ENCODE results near the gene MARCKSL1. TPM values are rescaled to one million over a fixed set of nuclear protein-coding genes. Genes with fewer than 3 reads are reported as not detected.

MARCKSL1 gene
- total and polyA plus RNA-seq, 2 of the 13 experiments (the other 11 are each of a cell fraction or from before 2014, with no cell fraction given): 81.9 to 155 TPM

- TF ChIP-seq, protein P1, sequence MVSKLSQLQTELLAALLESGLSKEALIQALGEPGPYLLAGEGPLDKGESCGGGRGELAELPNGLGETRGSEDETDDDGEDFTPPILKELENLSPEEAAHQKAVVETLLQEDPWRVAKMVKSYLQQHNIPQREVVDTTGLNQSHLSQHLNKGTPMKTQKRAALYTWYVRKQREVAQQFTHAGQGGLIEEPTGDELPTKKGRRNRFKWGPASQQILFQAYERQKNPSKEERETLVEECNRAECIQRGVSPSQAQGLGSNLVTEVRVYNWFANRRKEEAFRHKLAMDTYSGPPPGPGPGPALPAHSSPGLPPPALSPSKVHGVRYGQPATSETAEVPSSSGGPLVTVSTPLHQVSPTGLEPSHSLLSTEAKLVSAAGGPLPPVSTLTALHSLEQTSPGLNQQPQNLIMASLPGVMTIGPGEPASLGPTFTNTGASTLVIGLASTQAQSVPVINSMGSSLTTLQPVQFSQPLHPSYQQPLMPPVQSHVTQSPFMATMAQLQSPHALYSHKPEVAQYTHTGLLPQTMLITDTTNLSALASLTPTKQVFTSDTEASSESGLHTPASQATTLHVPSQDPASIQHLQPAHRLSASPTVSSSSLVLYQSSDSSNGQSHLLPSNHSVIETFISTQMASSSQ (IDR thresholded peaks at IDR 0.05; ENCODE audit: low read depth): no peak
- TF ChIP-seq, protein P1 (CRISPR knock-in tag; IDR thresholded peaks at IDR 0.05; ENCODE audit: borderline replicate concordance): 0 out of 2 replicates have a peak, but pooled peaks have one; percentile 12
- TF ChIP-seq FOXA3 (CRISPR knock-in tag; IDR thresholded peaks at IDR 0.05): peak; percentile 34; the same call in 1 of the 2 replicates
- TF ChIP-seq, protein P2, sequence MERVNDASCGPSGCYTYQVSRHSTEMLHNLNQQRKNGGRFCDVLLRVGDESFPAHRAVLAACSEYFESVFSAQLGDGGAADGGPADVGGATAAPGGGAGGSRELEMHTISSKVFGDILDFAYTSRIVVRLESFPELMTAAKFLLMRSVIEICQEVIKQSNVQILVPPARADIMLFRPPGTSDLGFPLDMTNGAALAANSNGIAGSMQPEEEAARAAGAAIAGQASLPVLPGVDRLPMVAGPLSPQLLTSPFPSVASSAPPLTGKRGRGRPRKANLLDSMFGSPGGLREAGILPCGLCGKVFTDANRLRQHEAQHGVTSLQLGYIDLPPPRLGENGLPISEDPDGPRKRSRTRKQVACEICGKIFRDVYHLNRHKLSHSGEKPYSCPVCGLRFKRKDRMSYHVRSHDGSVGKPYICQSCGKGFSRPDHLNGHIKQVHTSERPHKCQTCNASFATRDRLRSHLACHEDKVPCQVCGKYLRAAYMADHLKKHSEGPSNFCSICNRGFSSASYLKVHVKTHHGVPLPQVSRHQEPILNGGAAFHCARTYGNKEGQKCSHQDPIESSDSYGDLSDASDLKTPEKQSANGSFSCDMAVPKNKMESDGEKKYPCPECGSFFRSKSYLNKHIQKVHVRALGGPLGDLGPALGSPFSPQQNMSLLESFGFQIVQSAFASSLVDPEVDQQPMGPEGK (CRISPR knock-in tag; IDR thresholded peaks at IDR 0.05): no peak
- TF ChIP-seq HOXD1 (CRISPR knock-in tag; IDR thresholded peaks at IDR 0.05): no peak
- peak; percentile 71; the same call in 1 of the 2 replicates for TF ChIP-seq ZBTB34 (CRISPR knock-in tag; IDR thresholded peaks at IDR 0.05)
- peak; percentile 66; the same call in 1 of the 2 replicates for TF ChIP-seq ARNT2 (CRISPR knock-in tag; IDR thresholded peaks at IDR 0.05; ENCODE audit: low read depth)
- TF ChIP-seq ZNF597 (CRISPR knock-in tag; IDR thresholded peaks at IDR 0.05): no peak
- no peak for TF ChIP-seq HNF4A (CRISPR knock-in tag; IDR thresholded peaks at IDR 0.05)
- peak; percentile 83 for TF ChIP-seq HNRNPK (IDR thresholded peaks at IDR 0.05; ENCODE audit: low read depth, low read length, poor library complexity, severe bottlenecking)
- TF ChIP-seq, protein P3, sequence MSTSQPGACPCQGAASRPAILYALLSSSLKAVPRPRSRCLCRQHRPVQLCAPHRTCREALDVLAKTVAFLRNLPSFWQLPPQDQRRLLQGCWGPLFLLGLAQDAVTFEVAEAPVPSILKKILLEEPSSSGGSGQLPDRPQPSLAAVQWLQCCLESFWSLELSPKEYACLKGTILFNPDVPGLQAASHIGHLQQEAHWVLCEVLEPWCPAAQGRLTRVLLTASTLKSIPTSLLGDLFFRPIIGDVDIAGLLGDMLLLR (CRISPR knock-in tag; IDR thresholded peaks at IDR 0.05): no peak
- TF ChIP-seq ZNF800 (CRISPR knock-in tag; IDR thresholded peaks at IDR 0.05): no peak
- TF ChIP-seq ZNF709 (CRISPR knock-in tag; IDR thresholded peaks at IDR 0.05): no peak
- TF ChIP-seq EHMT2 (IDR thresholded peaks at IDR 0.05; ENCODE audit: borderline replicate concordance, low read depth, low read length): no peak
- TF ChIP-seq DR1 (CRISPR knock-in tag; IDR thresholded peaks at IDR 0.05): no peak; the same call in 1 of the 2 replicates
- no peak for TF ChIP-seq SETDB1 (CRISPR knock-in tag; IDR thresholded peaks at IDR 0.05; ENCODE audit: borderline replicate concordance)
- TF ChIP-seq ZNF296 (CRISPR knock-in tag; conservative IDR thresholded peaks at IDR 0.05): no peak
Observed at GRCh38 chr1:32351399-32352238, 15.6 kb upstream of the MARCKSL1 start (continued).

Data from HepG2 (cell line).